Activated CD4-positive, CD25-positive, alpha-beta regulatory T cell treated with anti-CD3 and anti-CD28 coated beads, Interleukin-2, amount 50 U/mL, for 16 hours (primary cell): ENCODE results near the gene HIPK2.

Experiments
- DNase-seq: peaks from one replicate; pipeline ENCODE4 v3.0.0-alpha.2; 2020; ENCODE audit warnings: low read depth, low spot score

Gene HIPK2

GRCh38 chr7:139696552-139696951 is 81.2 kb downstream of the HIPK2 start:
- no peak for DNase-seq

GRCh38 chr7:139695588-139695987 is 82.2 kb downstream of the HIPK2 start:
- DNase-seq = no peak

GRCh38 chr7:139695051-139695450 is 82.7 kb downstream of the HIPK2 start:
- no peak for DNase-seq

GRCh38 chr7:139694389-139694676 is 83.5 kb downstream of the HIPK2 start:
- DNase-seq = no peak

GRCh38 chr7:139693651-139694388 is 84.0 kb downstream of the HIPK2 start:
- no peak for DNase-seq

GRCh38 chr7:139692723-139693122 is 85.1 kb downstream of the HIPK2 start:
- no peak for DNase-seq

- DNase-seq = no peak
Observed at GRCh38 chr7:139691253-139691781, 86.5 kb downstream of the HIPK2 start.

GRCh38 chr7:139687980-139688632 is 89.7 kb downstream of the HIPK2 start:
- DNase-seq = no peak

GRCh38 chr7:139687211-139687954 is 90.4 kb downstream of the HIPK2 start:
- no peak for DNase-seq

GRCh38 chr7:139683137-139683921 is 94.5 kb downstream of the HIPK2 start:
- no peak for DNase-seq

GRCh38 chr7:139682136-139683013 is 95.4 kb downstream of the HIPK2 start:
- no peak for DNase-seq

- DNase-seq = no peak
Observed at GRCh38 chr7:139681812-139682135, 96.0 kb downstream of the HIPK2 start.

GRCh38 chr7:139681463-139681755 is 96.4 kb downstream of the HIPK2 start:
- no peak for DNase-seq

GRCh38 chr7:139680676-139681462 is 96.9 kb downstream of the HIPK2 start:
- peak; percentile 28 for DNase-seq

- no peak for DNase-seq
Observed at GRCh38 chr7:139679731-139680594, 97.8 kb downstream of the HIPK2 start.

GRCh38 chr7:139676390-139676789 is 101.4 kb downstream of the HIPK2 start:
- no peak for DNase-seq

GRCh38 chr7:139675127-139676125 is 102.4 kb downstream of the HIPK2 start:
- no peak for DNase-seq

GRCh38 chr7:139674752-139675126 is 103.1 kb downstream of the HIPK2 start:
- no peak for DNase-seq
